Neuron (in vitro differentiated cells): ENCODE measurements around the gene PARD3.
"Not testable (repeated sequence)": the region's sequence is repeated elsewhere in the genome, so short reads cannot be mapped to it uniquely, and the experiment has no call there.

Experiments used
- H2AFZ ChIP-seq: one replicate; pipeline ENCODE4 v1.6.1; 2013; ENCODE audit warnings: low read depth, mild to moderate bottlenecking, inconsistent platforms, low read length, moderate library complexity
- H3K27me3 ChIP-seq: one replicate; pipeline ENCODE4 v1.6.1; 2013; ENCODE audit warnings: low read length; ENCODE audit not compliant: insufficient read depth
- H3K36me3 ChIP-seq: one replicate; pipeline ENCODE4 v1.6.1; 2013; ENCODE audit warnings: low read length; ENCODE audit not compliant: insufficient read depth
- H3K4me1 ChIP-seq: one replicate; pipeline ENCODE4 v1.6.1; 2013; ENCODE audit warnings: low read length; ENCODE audit not compliant: insufficient read depth
- H3K4me3 ChIP-seq: 2 replicates; pipeline ENCODE4 v1.5.1; 2013; ENCODE audit warnings: mild to moderate bottlenecking, low read length, moderate library complexity
- H3K9me3 ChIP-seq: one replicate; pipeline ENCODE4 v1.6.1; 2013; ENCODE audit warnings: low read length

PARD3 gene

DNA sequence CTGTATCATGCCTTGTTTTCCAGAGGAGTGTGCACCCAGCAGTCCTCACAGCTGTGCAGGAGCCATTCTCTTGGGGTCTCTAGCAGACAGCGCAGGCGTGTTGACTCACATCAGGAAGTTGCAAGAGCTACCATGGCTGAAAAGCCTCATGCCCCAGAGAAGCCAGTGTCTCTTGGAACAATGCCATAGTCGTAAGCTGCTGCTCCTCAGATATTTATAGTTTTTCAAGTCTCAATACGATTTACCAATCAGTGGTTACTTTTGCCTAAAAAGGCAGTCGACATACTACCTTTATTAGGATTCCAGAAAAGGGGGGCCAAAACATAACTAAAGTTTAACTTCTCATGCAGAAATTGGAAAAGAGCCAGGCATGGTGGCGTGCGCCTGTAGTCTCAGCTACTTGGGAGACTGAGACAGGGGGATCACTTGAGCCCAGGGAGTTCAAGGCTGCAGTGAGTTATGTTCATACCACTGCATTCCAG is 407.7 kb downstream of the PARD3 start:
- H3K36me3 ChIP-seq, result no peaks in the 10 kb centered on the region
- H3K4me3 ChIP-seq, result no peak overlapping the region
- peaks cover 5% of the 10 kb centered on the region for H3K4me1 ChIP-seq
- H3K9me3 ChIP-seq, result no peaks in the 10 kb centered on the region
- H3K27me3 ChIP-seq, result no peaks in the 10 kb centered on the region
- H2AFZ ChIP-seq, result no peak overlapping the region

GRCh38 chr10:34406463-34407323 is 408.4 kb downstream of the PARD3 start:
- H3K36me3 ChIP-seq, result no peaks in the 10 kb centered on the region
- no peaks in the 10 kb centered on the region for H3K9me3 ChIP-seq
- no peak overlapping the region for H2AFZ ChIP-seq
- H3K4me3 ChIP-seq, result no peak overlapping the region
- peaks cover 5% of the 10 kb centered on the region for H3K4me1 ChIP-seq
- H3K27me3 ChIP-seq, result no peaks in the 10 kb centered on the region

DNA sequence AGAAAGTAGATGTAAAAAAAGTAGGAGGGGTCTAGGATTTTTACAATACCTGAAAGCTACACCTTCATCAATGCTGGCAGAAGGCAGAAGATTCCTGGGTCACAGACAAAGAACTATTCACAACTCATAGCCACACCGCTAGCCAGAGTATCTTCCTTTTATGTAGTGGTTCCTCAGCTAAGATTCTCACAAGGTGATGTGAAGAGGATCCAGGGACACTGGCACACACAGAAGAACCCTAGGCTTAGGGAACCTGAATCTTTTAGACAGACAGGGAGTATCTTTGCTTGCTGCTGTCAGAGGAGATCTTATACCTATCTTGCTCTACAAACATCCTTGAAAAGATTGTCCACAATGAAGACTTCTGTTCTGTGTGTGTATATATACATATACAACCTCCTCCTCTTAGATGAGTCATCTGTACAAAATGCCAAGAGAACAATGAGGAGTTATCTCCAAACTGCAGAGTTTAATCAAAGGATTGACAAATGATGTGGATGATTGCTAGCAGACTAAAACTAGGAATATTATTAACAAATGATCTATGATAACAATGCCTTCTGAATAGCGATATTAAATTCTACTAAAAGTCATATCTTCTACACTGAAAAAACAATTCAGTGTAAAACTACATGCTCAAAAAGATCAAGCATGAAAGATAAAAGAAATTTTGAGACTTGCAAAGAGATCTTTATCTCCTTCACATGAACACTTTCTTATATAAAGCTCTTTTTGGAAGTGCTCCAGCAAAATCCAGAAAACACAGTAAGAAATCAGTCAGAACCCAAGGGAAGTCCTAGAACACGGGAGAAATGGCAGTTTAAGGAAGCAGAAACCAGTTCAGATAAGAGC is 409.3 kb downstream of the PARD3 start:
- no peaks in the 10 kb centered on the region for H3K9me3 ChIP-seq

GRCh38 chr10:34403512-34403911 is 411.6 kb downstream of the PARD3 start:
- Histone ChIP-seq H3K36me3 (peaks cover 5% of the 10 kb centered on the region), H3K4me1 (peaks cover 5% of the 10 kb centered on the region), H3K27me3 (no peaks in the 10 kb centered on the region), H3K4me3 (no peak overlapping the region), H2AFZ (no peak overlapping the region), H3K9me3 (no peaks in the 10 kb centered on the region)

More for the DNA sequence above, 409.3 kb downstream of the PARD3 start:
- H3K4me3 ChIP-seq, result no peak overlapping the region
- H2AFZ ChIP-seq, result no peak overlapping the region
- H3K4me1 ChIP-seq, result peaks cover 5% of the 10 kb centered on the region
- H3K36me3 ChIP-seq, result no peaks in the 10 kb centered on the region
- no peaks in the 10 kb centered on the region for H3K27me3 ChIP-seq

GRCh38 chr10:34400075-34400474 is 415.0 kb downstream of the PARD3 start:
- no peak overlapping the region for H3K4me3 ChIP-seq
- no peak overlapping the region for H2AFZ ChIP-seq
- no peaks in the 10 kb centered on the region for H3K27me3 ChIP-seq
- no peaks in the 10 kb centered on the region for H3K4me1 ChIP-seq
- H3K36me3 ChIP-seq, result peaks cover 5% of the 10 kb centered on the region
- H3K9me3 ChIP-seq, result no peaks in the 10 kb centered on the region

DNA sequence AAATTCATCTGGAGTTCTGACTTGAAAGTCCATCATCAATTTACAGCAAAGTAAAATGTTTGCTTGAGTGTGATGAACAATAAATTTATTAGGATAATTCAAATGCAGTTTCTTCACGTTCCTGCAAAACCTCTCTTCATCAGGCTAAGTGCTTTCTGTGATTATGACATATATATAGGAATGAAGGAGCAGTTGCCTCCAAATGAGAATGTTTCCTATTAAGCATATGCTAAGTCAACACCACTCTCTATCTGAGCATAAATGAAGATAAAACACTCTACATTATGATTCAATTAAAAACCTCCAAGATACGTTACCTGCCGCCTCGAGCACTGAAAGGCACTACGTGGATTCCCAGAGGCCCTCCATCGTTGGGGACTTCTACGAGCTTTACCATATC is 416.1 kb downstream of the PARD3 start:
- no peaks in the 10 kb centered on the region for H3K9me3 ChIP-seq
- no peaks in the 10 kb centered on the region for H3K4me1 ChIP-seq
- no peak overlapping the region for H3K4me3 ChIP-seq
- peaks cover 5% of the 10 kb centered on the region for H3K36me3 ChIP-seq
- H3K27me3 ChIP-seq, result no peaks in the 10 kb centered on the region
- H2AFZ ChIP-seq, result no peak overlapping the region

DNA sequence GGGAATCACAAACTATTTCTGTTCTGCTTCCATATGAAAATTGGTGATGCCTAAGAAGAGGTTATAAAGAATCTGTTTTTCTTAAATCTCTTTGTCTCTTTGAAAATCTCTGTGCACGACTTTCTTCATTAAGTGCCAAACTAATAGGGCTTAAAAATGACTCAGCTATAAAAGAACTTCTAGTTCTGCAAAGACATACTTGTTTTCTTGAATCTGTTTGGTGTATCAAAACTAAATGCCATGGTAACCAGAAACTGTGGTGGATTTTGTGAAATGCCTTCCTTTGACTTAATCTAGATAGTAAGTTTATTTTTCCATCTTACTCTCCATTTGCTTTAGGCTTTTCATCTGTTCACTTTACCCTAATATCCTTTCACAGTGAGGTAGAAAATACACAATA is 417.8 kb downstream of the PARD3 start:
- Histone ChIP-seq H2AFZ (no peak overlapping the region), H3K4me3 (no peak overlapping the region), H3K27me3 (no peaks in the 10 kb centered on the region), H3K9me3 (no peaks in the 10 kb centered on the region), H3K36me3 (peaks cover 5% of the 10 kb centered on the region), H3K4me1 (no peaks in the 10 kb centered on the region)

- Histone ChIP-seq H3K36me3 (peaks cover 5% of the 10 kb centered on the region), H3K4me3 (no peak overlapping the region), H2AFZ (no peak overlapping the region), H3K4me1 (no peaks in the 10 kb centered on the region), H3K9me3 (no peaks in the 10 kb centered on the region), H3K27me3 (no peaks in the 10 kb centered on the region)
These were observed 418.4 kb downstream of the PARD3 start for GRCh38 chr10:34396663-34397062.

- Histone ChIP-seq H3K9me3 (no peaks in the 10 kb centered on the region), H3K36me3 (no peaks in the 10 kb centered on the region), H2AFZ (no peak overlapping the region), H3K4me3 (no peak overlapping the region), H3K4me1 (no peaks in the 10 kb centered on the region), H3K27me3 (no peaks in the 10 kb centered on the region)
These were observed 422.4 kb downstream of the PARD3 start for GRCh38 chr10:34392641-34393170.

DNA sequence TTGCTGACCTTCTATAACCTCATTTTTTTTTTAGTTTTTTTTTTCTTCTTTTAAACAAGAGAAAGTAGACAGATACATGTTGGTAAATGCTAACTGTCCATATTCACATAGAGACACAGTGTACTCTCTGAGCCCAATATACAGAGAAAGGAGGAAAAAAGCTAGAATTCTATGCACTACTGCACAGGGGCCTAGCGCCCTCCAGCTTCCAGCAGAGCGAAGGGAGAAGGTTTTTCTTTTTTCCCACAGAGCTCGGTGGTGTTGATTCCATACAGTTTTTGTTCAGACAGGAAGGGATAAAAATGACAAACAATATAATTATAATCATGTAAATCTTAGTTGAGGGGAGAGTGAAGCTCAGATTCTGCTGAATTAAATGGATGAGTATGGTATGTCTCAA is 423.9 kb downstream of the PARD3 start:
- not testable (repeated sequence) for H3K36me3 ChIP-seq, H3K27me3 ChIP-seq, H3K9me3 ChIP-seq, H2AFZ ChIP-seq, H3K4me3 ChIP-seq, H3K4me1 ChIP-seq

GRCh38 chr10:34389801-34390200 is 425.3 kb downstream of the PARD3 start:
- Histone ChIP-seq H2AFZ (no peak overlapping the region), H3K4me1 (no peaks in the 10 kb centered on the region), H3K4me3 (no peak overlapping the region), H3K27me3 (no peaks in the 10 kb centered on the region), H3K36me3 (no peaks in the 10 kb centered on the region), H3K9me3 (no peaks in the 10 kb centered on the region)

DNA sequence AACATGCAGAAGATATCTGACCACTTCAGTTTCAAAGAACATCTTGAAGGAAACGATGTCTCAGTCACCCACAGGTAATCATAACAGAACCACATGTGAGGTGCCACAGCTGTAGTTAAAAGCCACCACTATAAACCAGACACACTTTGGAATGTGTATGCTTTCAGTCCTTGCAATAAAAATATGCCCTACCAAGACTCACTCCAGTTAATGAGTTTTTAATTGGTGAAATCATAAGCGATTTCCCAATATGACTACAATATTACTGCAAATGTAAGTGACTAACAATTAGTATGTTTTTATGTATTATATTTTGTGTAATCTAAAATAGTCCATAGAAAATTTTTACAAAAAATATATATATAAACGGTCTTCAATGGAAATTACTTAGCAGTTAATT is 428.2 kb downstream of the PARD3 start:
- Histone ChIP-seq H3K4me1 (no peaks in the 10 kb centered on the region), H2AFZ (no peak overlapping the region)

DNA sequence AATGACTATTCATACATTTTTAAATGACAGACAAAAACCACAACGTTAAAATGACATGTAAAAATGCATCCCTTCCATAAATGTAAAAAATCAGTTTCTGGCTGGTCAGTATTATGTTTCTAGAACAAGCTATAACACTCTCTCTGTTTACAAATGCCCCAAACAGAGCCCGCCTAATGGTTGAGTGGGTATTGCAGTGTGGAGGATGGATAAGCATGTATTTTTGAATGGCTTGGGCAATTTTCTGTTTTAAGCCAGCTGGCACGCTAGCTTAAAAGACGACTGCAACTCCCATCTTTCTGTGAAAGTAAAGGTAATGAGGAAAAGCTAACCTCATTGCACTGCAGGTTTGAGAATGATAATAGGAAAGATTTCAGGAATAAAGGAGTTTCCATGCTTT is 430.7 kb downstream of the PARD3 start:
- no peaks in the 10 kb centered on the region for H3K27me3 ChIP-seq
- peaks cover 19% of the 10 kb centered on the region for H3K36me3 ChIP-seq
- H3K4me3 ChIP-seq, result no peak overlapping the region
- H3K9me3 ChIP-seq, result peaks cover 4% of the 10 kb centered on the region
- H2AFZ ChIP-seq, result no peak overlapping the region
- H3K4me1 ChIP-seq, result no peaks in the 10 kb centered on the region

More for the DNA sequence above, 428.2 kb downstream of the PARD3 start:
- no peak overlapping the region for H3K4me3 ChIP-seq
- peaks cover 1% of the 10 kb centered on the region for H3K9me3 ChIP-seq
- H3K27me3 ChIP-seq, result no peaks in the 10 kb centered on the region
- H3K36me3 ChIP-seq, result peaks cover 9% of the 10 kb centered on the region
